Kidney tubule cell (primary cell): ENCODE data around the gene SPAG9.

Experiments
- DNase-seq: peaks from one replicate; pipeline ENCODE4 v3.0.0-alpha.2; 2018; ENCODE audit warnings: low spot score

The SPAG9 gene

DNA sequence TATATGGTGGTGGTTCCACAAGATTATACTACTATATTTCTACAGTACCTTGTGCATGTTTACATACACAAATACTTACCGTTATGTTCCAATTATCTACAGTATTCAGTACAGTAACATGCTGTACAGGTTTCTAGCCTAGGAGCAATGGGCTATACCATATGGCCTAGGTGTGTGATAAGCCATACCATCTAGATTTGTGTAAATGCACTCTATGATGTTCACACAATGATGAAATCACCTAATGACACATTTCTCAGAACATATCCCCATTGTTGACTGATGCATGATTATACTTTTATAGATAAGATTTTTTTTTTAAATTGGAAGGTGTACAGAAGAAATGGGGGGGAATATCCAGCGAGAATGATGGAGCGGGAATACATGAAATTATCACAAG, 131.5 kb downstream of the SPAG9 start:
- no peak for DNase-seq

DNA sequence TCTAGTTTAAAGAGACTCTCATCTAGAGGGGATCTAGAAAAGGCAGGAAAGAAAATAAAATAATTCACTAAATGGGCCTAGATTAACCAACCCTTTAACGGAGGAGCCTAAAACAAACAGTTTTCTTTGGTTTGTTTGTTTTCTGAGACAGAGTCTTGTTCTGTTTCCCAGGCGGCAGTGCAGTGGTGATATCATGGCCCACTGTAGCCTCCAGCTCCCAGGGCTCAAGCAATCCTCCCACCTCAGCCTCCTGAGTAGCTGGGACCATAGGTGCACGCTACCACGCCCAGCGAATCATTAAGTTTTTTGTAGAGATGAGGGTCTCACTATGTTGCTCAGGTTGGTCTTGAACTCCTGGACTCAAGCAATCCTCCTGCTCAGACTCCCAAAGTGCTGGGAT, 132.2 kb downstream of the SPAG9 start:
- no peak for DNase-seq

DNA sequence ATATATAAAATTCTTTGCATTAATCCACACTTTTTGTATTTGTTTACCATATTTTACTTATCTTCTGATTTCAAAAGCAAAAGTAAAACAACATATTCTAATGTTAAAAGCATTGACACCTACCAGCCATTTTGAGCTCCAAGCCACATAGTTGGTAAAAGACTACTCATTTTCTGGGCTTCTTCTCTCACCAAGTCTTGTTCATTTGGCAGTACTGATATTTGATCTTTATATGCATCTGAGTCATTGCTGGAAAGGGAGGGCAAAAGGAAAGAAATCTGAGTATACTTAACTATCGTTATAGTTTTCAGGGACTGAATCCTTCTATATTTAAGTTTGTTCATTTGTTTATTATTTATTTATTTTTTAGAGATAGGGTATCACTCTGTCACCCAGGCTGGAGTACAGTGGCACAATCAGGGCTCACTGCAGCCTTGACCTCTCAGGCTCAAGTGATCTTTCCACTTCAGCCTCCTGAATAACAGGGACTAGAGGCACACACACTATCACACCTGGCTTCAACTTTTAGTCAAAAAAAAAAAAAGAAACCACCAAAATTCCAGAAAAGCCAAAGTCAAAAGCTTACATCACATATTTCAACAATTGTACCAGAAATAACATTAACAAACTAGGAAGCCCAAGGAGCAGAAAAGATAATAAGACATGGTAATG, 133.5 kb downstream of the SPAG9 start:
- DNase-seq: peak; percentile 17

DNA sequence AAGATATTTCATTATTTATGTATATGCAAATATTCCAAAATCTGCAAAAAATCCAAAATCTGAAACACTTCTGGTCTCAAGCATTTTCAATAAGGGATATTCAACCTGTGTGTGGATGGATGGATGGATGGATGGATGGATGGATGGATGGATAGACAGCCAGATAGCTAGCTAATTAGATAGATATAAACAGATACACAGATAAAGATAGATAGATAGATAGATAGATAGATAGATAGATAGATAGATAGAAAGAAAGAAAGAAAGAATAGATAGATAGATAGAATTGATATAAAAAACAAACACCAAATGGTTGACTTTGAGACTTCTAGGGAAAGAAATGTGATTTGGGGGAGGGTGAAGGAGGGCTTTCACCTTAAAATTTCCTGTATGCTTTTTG, 139.4 kb downstream of the SPAG9 start:
- DNase-seq: no peak

DNA sequence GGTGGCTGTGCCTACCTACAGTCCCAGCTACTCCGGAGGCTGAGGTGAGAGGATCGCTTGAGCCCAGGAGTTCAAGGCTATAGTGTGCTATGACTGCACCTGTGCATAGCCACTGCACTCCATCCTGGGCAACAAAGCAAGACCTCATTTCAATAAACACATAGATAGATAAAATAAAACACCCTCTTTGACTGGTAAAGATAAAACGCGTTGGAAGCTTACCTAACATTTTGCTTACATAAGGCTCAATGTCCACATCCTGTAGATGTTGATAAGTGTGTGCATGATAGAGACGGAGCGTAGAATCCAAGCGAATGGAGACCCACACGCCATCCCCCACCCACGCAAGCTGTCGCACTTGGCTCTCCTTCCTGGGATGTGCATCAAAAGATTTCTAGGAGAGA, 141.1 kb downstream of the SPAG9 start:
- DNase-seq: no peak

DNA sequence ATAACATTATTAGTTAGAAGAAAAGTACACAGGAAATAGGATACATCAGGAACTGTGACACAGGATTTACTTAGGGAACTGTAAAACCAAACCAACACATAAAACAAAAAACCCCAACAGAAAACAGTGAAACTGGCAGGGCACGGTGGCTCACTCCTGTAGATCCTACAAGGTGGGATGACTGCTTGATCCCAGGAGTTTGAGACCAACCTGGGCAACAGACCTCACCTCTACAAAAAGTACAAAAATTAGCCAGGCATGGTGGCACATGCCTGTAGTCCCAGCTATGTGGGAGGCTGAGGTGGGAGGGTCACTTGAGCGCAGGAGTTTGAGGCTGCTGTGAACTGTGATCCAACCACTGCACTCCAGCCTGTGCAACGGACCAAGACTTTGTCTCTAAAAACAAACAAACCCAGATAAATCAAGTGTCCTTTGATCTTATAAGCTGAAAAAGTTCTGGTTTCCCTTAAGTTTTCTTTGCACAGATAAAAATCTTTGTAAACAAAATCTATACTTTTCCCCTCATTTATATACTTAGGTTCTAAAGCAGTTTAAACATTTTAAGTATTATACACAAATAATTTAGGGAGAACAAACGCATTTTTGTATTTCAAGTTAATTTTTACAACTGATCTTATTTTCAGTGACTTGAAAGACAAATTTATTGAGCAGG, 143.0 kb downstream of the SPAG9 start:
- DNase-seq: no peak

DNA sequence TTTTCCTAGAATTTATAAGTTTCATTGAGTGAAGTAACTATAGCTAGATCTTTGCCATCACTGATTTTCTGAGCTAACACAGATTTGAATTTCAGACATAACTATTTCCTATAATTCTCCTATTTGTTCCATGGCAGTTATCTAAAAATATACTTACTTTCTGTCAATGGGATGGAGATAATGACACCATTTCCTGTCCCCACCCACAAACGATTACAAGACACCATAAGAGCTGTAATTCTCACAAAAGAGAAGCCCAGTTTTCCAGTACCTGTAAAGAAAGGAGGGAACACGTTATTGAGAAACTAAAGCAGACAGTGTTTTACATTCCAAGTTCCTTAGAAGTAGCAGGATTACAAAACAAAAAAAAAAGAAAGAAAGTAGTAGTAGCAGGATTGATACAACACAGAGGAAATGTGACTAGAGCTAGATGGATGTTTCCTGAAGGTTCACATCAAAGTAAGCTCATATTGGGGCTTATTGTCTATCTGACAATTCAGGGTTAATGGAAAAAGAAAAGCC, 143.7 kb downstream of the SPAG9 start:
- DNase-seq: no peak

DNA sequence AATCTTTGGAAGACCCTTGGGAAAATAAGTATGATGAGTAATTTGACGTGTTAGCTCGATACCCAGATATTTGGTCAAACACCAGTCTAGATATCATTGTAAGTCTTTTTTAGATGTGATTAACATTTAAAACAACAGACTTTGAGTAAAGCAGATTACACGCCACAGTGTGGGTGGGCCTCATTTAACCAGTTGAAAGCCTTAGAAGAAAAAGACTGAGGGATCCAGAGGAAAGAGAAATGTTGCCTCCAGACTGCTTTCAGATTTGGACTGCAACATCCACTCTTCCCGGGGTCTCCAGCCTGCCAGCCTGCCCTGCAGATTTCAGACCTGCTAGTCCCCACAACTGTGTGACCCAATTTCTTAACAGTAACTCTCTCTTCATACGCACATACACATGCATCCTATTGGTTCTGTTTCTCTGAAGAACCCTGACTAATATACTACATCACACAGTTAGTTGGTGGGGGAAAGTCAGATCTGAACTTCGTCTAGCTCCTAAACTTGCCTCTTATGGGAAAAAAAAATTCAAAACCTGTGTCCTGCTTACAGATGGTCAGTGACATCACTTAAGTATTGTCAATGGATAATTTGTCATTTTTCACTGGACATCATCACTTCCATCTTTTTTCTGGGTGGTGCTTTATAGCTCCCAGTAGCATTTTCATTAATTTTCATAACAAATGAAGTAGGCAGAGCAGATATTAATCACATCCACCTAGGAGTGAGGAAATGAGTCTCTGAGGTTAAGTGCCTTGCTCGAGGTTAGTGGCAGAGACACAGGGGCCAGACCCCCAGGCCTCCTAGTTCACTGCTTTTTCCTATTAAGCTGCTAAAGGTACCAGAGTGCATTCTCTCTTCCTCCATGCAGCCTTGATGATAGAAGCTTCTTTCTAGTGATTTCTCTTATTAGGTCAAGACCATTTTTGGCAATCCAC, 146.8 kb downstream of the SPAG9 start:
- no peak for DNase-seq

DNA sequence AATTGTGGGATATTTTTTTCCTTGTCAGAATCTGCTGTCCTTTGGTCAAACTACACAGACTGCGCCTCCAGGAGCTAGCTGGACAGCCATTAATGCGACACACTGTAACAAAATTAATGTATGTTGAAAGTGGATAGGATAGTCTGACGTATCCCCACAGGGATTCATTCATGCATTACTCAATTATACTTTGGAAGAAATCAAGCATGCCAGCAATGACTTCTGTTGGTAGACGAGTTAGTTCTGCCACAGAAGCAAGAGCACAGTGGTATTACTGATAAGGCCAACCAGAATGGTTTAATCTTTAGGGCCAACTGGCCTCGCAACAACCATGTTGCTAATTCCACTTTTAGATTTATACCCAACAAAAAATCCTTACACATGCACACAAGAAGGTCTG, 148.1 kb downstream of the SPAG9 start:
- peak; percentile 34 for DNase-seq

DNA sequence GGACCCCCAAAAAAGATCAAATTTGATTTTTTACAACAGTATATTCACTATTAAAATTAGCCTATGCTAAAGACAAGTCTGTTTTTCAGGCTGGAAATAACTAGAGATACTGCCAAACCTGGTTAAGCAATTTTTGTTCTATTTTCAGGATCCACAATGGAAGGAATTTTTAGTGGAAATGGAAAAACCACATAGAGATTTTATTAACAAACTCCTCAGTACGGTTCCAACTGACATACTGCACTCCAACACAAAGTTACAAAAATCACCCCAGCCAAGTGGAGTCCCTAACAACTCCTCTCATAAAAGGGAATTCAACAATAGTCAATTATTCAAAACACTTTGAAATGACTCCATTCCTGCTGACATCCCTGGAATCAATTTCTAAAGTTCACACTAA, 152.9 kb downstream of the SPAG9 start:
- DNase-seq: no peak

DNA sequence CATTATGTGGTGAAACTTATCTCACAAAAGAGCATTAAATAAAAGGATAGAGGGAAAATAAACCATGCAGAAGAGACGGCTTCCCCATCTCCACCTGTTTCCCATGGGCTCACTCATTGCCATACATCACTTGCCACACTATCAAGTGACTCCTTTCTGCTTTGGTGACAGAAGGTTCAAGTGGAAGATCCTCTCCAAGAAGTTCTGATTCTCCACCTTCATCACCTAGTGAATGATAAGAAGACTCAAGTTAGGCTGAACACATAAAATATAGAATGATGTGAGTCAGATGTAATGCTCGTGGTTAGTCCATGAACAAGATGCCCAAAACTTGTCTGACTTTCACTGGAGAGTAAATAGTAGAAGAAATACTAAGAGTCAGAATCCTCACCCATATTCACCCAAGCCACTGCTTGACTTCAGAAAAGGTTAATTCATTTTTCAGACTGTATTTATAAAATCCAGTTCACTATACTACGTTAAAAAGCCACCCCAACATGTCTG, 154.5 kb downstream of the SPAG9 start:
- no peak for DNase-seq

DNA sequence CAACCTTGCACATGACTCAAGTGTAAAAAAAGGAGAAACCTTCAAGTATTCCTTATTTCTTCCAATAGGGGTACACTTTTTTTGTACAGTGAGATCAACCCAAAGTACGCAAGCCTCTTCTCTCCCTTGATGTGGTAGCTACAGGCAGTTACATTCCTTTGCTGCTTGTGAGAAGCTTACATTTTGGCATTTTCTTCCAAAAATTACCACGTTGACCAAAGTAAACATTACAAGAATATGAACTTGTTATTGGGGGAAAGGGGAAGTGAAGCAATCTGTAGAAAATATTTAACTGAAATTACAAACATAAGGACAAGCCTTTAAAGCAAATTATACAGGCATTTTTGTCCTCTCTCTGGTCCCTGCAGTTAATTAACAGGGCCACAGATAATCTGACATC, 157.5 kb downstream of the SPAG9 start:
- DNase-seq: no peak

DNA sequence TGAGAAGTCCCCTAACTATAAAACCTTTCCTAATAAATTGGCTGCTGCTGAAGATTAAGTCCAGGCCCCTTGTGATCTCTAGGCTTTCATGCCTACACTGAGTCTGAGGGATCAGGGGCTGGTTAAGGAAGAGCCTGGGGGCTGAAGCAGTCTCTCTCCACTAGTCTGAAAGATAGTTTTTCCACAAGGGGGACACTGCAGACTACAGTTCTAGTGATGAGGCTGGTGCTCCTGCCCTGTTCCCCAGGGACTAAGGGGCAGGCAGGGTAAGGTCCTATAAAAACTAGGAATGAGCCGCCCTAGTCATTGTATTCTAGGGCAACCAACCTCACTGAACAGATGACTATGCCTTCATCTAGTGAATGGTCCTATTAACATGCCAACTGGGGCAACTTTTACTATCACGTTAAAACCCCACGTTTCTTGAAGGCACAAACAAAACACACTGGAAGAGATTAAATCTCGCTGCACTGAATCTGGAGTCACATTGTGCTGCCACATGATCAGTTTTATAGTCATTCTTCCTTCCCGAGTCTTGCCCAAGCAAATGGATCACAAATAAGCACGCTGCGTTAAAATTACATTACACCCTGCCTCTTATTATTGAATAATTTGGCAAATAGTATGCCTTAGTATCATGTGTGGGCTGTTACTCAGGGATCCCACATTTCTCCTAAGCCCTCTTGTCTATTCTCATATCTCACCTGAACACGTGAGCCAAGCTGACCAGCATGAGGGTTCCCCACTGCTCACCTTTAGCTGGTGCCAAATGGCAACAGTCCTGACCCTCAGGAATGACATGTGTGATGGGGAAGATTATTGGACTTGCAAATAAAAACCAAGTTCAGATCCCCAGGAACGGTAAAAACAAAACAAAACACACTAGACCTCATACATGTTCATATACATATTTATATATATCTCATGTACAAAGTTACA, 159.1 kb downstream of the SPAG9 start:
- DNase-seq: no peak

DNA sequence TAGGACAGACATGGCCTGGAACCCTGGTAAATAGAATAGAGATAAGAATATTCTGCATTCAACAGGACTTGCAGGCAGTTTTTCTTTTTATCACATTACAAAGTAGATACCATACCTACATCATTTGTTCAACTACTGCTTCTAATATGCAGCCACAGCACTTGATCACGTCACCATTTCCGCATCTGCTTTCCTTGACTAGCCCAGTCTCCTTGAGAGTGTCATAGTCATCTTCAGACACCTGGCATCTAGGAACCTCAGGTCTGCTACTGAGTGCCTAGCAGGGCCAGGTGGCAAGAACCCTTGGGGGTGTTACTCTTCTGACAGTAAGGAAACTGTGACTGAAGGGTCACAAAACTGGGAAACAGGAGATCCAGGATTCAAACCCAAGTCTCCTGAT, 161.3 kb downstream of the SPAG9 start:
- DNase-seq: no peak

DNA sequence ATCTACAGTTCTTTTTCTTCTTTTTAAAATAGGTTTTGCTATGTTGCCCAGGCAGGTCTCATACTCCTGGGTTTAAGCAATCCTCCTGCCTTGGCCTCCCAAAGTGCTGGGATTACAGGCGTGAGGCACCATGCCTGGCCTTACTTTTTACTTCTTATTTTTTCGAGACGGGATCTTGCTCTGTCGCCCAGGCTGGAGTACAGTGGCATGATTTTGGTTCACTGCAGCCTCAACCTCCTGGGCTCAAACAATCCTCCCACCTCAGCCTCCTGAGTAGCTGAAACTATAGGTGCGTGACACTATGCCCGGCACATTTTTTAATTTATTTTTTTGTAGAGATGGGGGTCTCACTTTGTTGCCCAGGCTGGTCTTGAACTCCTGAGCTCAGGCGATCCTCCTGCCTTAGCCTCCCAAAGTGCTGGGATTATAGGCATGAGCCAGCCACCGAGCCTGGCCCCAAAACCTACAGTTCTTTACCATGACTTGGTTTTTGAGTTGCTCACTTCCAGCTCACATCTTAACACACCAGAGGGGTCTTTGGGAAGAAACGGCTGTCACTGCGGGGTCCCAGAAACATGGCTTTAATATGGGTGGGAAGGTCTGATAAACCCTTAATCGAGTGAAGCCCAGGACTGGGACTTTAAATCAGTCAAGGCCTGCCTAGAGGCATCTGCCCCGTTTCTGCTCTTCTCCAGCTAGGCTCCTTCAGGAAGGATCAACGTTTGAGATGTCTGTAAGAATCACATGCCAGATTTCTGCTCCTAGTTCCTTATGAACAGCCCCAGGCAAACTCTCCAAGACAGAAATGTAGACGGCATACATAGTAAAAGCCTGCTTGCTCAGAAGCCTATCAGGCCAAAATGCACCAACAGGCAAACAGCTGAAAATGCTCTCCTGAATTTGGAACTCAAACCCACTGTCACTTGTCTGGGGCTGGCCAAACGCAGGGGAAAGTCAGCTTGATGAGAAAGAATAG, 162.8 kb downstream of the SPAG9 start:
- no peak for DNase-seq

DNA sequence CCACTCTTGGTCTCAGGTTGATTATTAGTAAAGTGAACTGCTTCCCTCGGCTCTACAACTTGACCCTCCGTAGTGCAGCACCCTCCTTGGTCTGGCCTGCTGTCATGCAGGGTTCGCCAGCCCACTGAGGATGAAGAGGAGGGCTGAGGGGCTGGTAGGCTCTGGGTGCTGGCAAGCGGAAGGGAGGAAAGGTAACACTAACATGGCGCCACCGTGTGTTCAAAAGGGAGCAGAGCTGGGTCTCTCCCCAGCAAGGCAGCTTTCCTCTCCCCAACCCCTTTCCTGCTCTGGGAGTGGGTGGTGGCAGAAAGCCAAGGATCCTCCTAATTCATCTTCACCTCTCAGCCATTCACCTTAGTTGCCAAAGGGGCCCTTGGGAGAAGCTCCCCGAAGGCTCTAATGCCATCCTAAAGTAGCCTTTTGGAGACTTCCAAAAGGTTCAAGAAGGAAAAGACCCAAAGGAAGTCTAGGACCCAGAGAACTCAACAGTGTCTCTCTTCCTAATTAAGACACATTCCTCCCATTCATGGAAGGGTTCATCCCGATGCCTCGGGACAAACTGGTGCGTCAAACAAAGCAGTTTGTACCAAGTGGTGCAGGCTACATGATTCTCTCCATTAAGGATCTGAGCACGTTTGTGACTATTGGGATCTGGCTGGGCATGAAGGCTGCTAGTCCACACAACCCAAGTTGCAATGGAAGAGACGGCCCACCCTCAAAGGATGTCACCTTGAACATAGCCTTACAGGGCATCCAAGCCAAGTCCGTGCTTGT, 163.7 kb downstream of the SPAG9 start:
- DNase-seq: peak; percentile 56

DNA sequence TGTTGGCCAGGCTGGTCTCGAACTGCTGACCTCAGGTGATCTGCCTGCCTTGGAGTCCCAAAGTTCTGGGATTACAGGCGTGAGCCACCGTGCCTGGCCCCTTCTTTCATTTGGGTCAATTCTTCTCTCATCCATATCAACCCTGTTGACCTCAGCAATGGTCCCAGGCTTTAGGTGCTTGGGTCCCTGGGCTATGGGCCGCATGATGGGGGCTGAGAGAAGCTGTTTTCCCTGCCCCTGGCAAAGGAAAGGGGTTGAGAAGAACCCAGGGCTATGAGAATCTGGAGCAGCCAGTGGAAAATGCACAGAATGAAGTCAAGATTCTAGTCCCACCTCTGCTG, 164.3 kb downstream of the SPAG9 start:
- DNase-seq: no peak

DNA sequence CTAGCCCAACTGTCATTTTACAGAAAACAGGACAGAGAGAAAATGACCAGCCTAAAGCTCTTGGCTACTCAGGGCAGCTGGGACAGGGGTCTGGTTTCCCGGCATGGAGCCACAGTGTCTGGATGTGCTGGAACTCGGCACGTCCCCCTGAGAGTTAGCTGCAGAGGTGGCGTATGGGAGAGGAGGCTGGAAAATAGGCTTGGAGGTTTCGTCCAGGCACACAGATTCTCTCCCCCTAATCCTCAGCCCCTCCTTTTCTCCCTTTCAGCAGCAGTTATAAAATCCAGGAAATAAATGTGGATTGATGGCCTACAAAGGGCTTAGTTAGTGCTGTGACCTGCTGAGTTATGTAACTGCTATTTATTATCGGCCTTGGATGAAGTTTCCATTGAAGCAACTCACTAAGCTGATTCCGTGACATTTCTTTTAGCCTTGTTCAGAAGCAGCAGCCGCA, 165.0 kb downstream of the SPAG9 start:
- no peak for DNase-seq

DNA sequence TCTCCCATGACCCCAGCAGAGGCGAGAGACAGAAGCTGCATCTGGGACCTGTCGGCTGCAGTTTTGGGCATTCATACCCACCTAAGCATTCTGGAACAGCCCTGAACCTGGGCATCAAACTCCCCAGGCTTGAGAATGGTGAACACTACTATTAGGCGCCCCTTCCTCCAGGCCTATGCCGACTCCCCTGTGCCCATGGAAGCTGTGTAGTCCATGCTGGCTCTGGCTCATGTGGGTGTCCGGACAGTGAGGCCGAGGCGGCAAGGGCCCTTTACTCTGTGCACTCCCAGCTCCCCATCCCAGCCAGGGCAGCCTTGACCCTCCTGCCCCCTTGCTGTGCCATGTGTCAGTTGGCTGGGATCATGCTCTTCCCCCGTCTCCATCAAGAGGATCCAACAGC, 165.5 kb downstream of the SPAG9 start:
- DNase-seq: no peak
